Neural progenitor cell (in vitro differentiated cells): ENCODE results near the gene CPLX3.

ENCODE experiments used
- EZH2 ChIP-seq: fragments of 200-600 bp; sonication (generic); IDR thresholded peaks from 2 replicates; pipeline ENCODE4 v1.6.1; 2017; ENCODE audit warnings: antibody characterized with exemption, mild to moderate bottlenecking, moderate library complexity
- EZH2phosphoT487 ChIP-seq: fragments of 200-600 bp; sonication (generic); IDR thresholded peaks from 2 replicates; pipeline ENCODE4 v1.6.1; 2017; ENCODE audit warnings: antibody characterized with exemption
- TF ChIP-seq, protein P1 (sequence below): fragments of 200-600 bp; sonication (generic); IDR thresholded peaks from 2 replicates; pipeline ENCODE4 v1.5.1; 2017; ENCODE audit warnings: antibody characterized with exemption, mild to moderate bottlenecking

- TF ChIP-seq, protein P1, sequence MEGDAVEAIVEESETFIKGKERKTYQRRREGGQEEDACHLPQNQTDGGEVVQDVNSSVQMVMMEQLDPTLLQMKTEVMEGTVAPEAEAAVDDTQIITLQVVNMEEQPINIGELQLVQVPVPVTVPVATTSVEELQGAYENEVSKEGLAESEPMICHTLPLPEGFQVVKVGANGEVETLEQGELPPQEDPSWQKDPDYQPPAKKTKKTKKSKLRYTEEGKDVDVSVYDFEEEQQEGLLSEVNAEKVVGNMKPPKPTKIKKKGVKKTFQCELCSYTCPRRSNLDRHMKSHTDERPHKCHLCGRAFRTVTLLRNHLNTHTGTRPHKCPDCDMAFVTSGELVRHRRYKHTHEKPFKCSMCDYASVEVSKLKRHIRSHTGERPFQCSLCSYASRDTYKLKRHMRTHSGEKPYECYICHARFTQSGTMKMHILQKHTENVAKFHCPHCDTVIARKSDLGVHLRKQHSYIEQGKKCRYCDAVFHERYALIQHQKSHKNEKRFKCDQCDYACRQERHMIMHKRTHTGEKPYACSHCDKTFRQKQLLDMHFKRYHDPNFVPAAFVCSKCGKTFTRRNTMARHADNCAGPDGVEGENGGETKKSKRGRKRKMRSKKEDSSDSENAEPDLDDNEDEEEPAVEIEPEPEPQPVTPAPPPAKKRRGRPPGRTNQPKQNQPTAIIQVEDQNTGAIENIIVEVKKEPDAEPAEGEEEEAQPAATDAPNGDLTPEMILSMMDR: no peak
- TF ChIP-seq EZH2phosphoT487: no peak
- TF ChIP-seq EZH2: no peak
Observed at GRCh38 chr15:74869726-74870407, 43.4 kb downstream of the CPLX3 start.
